Nephron progenitor cell (in vitro differentiated cells): ENCODE measurements around the gene NFKB1.
A peak's percentile ranks its signal among the peaks of the same experiment; 100 is the strongest.

Source experiments
- DNase-seq: peaks from one replicate; pipeline ENCODE4 v3.0.0; 2021
- H3K27ac Mint-ChIP-seq: 2 replicates; pipeline ENCODE4 v1.8.0; 2021; ENCODE audit warnings: mild to moderate bottlenecking, moderate library complexity, mixed read lengths
- H3K27me3 Mint-ChIP-seq: 2 replicates; pipeline ENCODE4 v1.8.0; 2021; ENCODE audit warnings: mild to moderate bottlenecking, low read depth, mixed read lengths; ENCODE audit not compliant: poor library complexity
- H3K36me3 Mint-ChIP-seq: 2 replicates; pipeline ENCODE4 v1.8.0; 2021; ENCODE audit warnings: low read depth, mixed read lengths
- H3K4me1 Mint-ChIP-seq: 2 replicates; pipeline ENCODE4 v1.8.0; 2021; ENCODE audit warnings: mixed read lengths
- H3K4me3 Mint-ChIP-seq: 2 replicates; pipeline ENCODE4 v1.8.0; 2021; ENCODE audit warnings: mild to moderate bottlenecking, moderate library complexity, mixed read lengths
- H3K9me3 Mint-ChIP-seq: 2 replicates; pipeline ENCODE4 v1.8.0; 2021; ENCODE audit warnings: mild to moderate bottlenecking, moderate library complexity, mixed read lengths
- CTCF ChIP-seq: fragments of 200-600 bp; sonication (generic); IDR thresholded peaks from 2 replicates; pipeline ENCODE4 v1.5.0; 2021; ENCODE audit warnings: antibody characterized with exemption

Gene NFKB1

GRCh38 chr4:102493794-102494193 is 7.4 kb upstream of the NFKB1 start:
- Mint-ChIP-seq H3K27ac (no peak overlapping the region), H3K36me3 (peaks cover 4% of the 10 kb centered on the region), H3K4me1 (peaks cover 9% of the 10 kb centered on the region), H3K4me3 (no peak overlapping the region), H3K9me3 (peaks cover 4% of the 10 kb centered on the region), H3K27me3 (peaks cover 10% of the 10 kb centered on the region)
- DNase-seq, result no peak
- no peak for TF ChIP-seq CTCF

DNA sequence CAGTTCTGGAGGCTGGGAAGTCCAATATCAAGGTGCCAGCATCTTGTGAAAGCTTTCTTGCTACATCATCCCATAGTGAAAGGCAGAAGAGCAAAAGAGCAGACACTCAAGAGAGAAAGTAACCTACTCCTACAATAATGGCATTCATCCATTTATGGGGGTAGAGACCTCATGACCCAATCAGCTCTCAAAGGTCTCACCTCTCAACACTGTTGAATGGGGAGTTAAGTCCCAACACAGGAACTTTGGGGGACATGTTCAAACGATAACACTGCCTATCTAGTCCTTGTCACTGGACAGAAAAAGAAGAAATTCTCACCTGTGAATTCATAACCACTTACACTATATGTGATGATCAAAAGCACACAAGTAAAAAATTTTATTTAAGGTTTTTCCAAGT is 6.6 kb upstream of the NFKB1 start:
- TF ChIP-seq CTCF, result no peak
- peaks cover 9% of the 10 kb centered on the region for H3K4me1 Mint-ChIP-seq
- H3K4me3 Mint-ChIP-seq, result no peak overlapping the region
- no peak for DNase-seq
- H3K27ac Mint-ChIP-seq, result no peak overlapping the region
- peaks cover 5% of the 10 kb centered on the region for H3K36me3 Mint-ChIP-seq
- peaks cover 14% of the 10 kb centered on the region for H3K27me3 Mint-ChIP-seq
- peaks cover 9% of the 10 kb centered on the region for H3K9me3 Mint-ChIP-seq

- Mint-ChIP-seq H3K4me3 (no peak overlapping the region), H3K9me3 (peaks cover 14% of the 10 kb centered on the region), H3K27me3 (peaks cover 14% of the 10 kb centered on the region), H3K36me3 (peaks cover 5% of the 10 kb centered on the region), H3K27ac (no peak overlapping the region), H3K4me1 (peaks cover 19% of the 10 kb centered on the region)
- no peak for DNase-seq
- TF ChIP-seq CTCF, result no peak
Measured at GRCh38 chr4:102497986-102498385, 3.2 kb upstream of the NFKB1 start.

- Mint-ChIP-seq H3K9me3 (peaks cover 14% of the 10 kb centered on the region), H3K4me3 (peak overlapping the region; percentile 75), H3K27me3 (peaks cover 10% of the 10 kb centered on the region), H3K27ac (no peak overlapping the region), H3K4me1 (peaks cover 36% of the 10 kb centered on the region), H3K36me3 (peaks cover 5% of the 10 kb centered on the region)
- DNase-seq, result no peak
- TF ChIP-seq CTCF, result no peak
Measured at GRCh38 chr4:102500352-102500695, 835 bp upstream of the NFKB1 start.

- Mint-ChIP-seq H3K4me3 (peak overlapping the region; percentile 80), H3K27ac (no peak overlapping the region), H3K27me3 (peaks cover 10% of the 10 kb centered on the region), H3K36me3 (peaks cover 5% of the 10 kb centered on the region), H3K4me1 (peaks cover 36% of the 10 kb centered on the region), H3K9me3 (peaks cover 14% of the 10 kb centered on the region)
- DNase-seq, result no peak
- TF ChIP-seq CTCF, result no peak
Measured at GRCh38 chr4:102501447-102501696, 213 bp downstream of the NFKB1 start.

GRCh38 chr4:102502543-102502818 is 1.3 kb downstream of the NFKB1 start:
- Mint-ChIP-seq H3K9me3 (peaks cover 14% of the 10 kb centered on the region), H3K27ac (peak overlapping the region; percentile 99), H3K27me3 (peaks cover 10% of the 10 kb centered on the region), H3K4me3 (peak overlapping the region; percentile 88), H3K4me1 (peaks cover 27% of the 10 kb centered on the region), H3K36me3 (peaks cover 5% of the 10 kb centered on the region)
- DNase-seq, result no peak
- TF ChIP-seq CTCF, result no peak
